SK-MEL-5 (cell line): ENCODE results near the gene NXPE2. TPM values are rescaled to one million over a fixed set of nuclear protein-coding genes. Genes with fewer than 3 reads are reported as not detected.
"Not testable (repeated sequence)": the region's sequence is repeated elsewhere in the genome, so short reads cannot be mapped to it uniquely, and the experiment has no call there.

Source experiments
- DNase-seq: peaks from one replicate; pipeline ENCODE4 v3.0.0-alpha.2; 2016; ENCODE audit warnings: low read depth, low spot score
- in situ Hi-C: cut with HindIII; loops from 2 replicates; pipeline ENCODE4 v1.10.0; 2016; ENCODE audit warnings: low sequenced_read_pairs, high pct_unique_total_duplicates, low pct_unique_long_range_greater_than_20kb
- polyA plus RNA-seq, 2 experiments: library from polyadenylated mRNA; depleted of rRNA; stranded (reverse); fragments of >200 nt; gene quantifications; 2 replicates each; pipeline ENCODE4 v1.2.3, GENCODE V29; 2015
- total RNA-seq: library from RNA; depleted of rRNA; stranded (reverse); fragments of >200 nt; shearing (Covaris generic); gene quantifications from 2 replicates; pipeline ENCODE4 v1.2.3, GENCODE V29; 2014; rRNA removed

NXPE2 gene
- total RNA-seq = not detected in 2 replicates
- polyA plus RNA-seq (2015; cell fraction: cytosol; rRNA removed) = not detected in 2 replicates
- polyA plus RNA-seq (2015; cell fraction: nucleus; rRNA removed) = not detected in 2 replicates

DNA sequence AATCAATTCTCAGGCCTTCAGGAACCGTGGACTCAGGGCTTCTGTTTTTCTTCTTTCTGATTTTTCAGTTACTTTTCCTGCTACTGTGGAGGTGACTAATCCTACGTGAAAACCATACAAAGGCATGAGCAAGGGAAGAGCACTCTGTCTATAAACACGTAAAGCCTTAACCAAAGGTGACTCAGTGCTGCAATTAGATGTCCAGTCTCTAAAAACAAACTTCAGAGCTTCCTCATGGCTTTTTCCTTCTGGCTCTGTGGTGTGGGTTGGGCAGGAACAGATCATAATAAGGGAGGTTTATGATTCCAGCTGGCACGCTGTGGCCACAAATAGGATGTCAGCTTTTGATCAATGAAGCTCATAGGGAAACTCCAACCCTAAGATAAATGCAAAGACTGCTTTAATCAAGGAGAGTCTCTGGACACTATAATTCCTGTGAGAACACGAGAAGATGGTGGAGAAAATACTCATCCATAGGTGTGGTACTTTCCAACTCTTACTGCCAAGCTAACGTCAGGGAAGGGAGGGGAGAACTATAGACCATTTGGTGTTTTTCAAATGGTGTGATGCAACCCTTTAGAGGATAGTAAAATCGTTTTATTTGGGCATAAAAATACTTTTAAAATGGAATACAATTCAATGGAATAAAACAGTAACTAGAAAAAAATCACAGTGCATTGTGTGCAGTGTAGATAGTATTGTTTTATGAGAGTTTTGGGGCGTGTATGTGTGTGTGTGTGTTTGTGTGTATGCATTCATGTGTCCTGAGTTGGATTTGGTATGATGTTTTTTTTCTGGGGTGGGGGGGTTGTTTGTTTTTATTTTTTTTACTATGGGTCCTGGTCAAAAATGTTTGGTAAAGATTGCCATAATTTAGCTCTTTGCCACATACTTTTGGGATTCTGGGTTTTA is at the start of gene NXPE2:
TSS of gene NXPE2 (plus strand) at position 403 of the 912 bp plus-strand sequence. CDS start at position 452, 49 bp downstream.
- no peak for DNase-seq
- in situ Hi-C loops = no loop called here

GRCh38 chr11:114631445-114631965 is 46.8 kb upstream of the NXPE2 start:
- DNase-seq, in situ Hi-C loops: not testable (repeated sequence)

GRCh38 chr11:114639440-114639839 is 38.9 kb upstream of the NXPE2 start:
- in situ Hi-C loops = not testable (repeated sequence)

GRCh38 chr11:114650661-114651060 is 27.7 kb upstream of the NXPE2 start:
- in situ Hi-C loops = no loop called here
- no peak for DNase-seq

More at GRCh38 chr11:114639440-114639839, 38.9 kb upstream of the NXPE2 start:
- DNase-seq = not testable (repeated sequence)

- DNase-seq = no peak
- in situ Hi-C loops = no loop called here
These were observed 27.1 kb upstream of the NXPE2 start for GRCh38 chr11:114651145-114651718.

- no peak for DNase-seq
- in situ Hi-C loops = no loop called here
These were observed 25.2 kb upstream of the NXPE2 start for GRCh38 chr11:114653148-114653547.

DNA sequence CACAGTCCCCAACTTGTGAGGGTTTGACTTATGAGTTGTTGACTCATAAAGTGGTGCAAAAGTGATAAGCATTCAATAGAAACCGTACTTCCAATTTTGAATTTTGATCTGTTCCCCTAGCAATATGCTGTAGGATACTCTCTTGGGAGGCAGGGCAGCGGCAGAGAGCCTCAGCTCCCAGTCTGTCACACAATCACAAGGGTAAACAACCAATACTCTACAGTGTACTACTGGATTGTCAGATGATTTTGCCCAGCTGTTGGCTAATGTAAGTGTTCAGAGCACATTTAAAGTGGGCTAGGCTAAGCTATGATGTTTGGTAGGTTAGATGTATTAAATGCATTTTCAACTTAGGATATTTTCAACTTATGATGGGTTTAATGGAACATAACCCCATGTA is 13.7 kb upstream of the NXPE2 start:
- in situ Hi-C loops = no loop called here

DNA sequence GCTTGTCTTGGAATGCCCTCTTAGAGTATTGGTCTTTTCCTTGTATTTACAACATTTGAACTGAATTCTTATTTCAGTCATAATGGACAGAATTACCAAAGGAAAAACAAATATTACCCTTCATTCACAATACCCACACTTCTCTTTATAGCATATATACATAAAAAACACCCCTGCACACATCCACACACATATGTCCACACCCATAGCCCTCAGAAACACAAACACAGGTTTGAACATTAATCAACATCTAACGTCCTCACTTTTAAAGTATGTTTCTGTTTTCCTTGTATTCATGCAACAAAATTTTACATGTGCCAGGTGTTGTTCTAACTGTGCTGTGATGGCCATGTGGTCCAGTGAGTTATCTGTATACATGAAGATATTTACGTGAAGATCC is 11.6 kb upstream of the NXPE2 start:
- DNase-seq = no peak
- in situ Hi-C loops = no loop called here

More for the DNA sequence above, 13.7 kb upstream of the NXPE2 start:
- DNase-seq = no peak

- no peak for DNase-seq
- in situ Hi-C loops = no loop called here
These were observed 10.2 kb upstream of the NXPE2 start for GRCh38 chr11:114668109-114668508.

DNA sequence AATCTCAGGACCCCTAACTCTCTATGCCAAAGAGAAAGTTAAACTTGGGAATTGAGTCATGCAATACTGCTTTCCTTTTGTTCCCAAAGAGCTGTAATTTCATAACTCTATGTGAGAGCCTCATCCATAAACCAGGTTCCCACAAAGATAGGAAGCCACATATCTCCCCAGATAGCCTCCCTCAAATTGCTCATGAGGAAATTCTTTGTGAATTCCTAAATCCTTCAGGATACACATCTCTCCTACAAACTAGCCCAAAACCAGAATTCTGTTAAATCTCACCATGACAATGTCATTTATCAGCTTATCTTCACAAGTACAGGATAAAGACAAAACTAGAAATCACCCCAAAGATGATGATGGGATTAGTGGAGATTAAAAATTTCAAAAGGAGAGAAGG is 4.7 kb upstream of the NXPE2 start:
- DNase-seq = no peak
- in situ Hi-C loops = no loop called here

GRCh38 chr11:114679505-114679904 is 1.2 kb downstream of the NXPE2 start:
- no peak for DNase-seq
- in situ Hi-C loops = no loop called here

GRCh38 chr11:114683007-114683406 is 4.7 kb downstream of the NXPE2 start:
- in situ Hi-C loops = no loop called here
- DNase-seq = no peak

GRCh38 chr11:114684636-114685035 is 6.3 kb downstream of the NXPE2 start:
- in situ Hi-C loops = no loop called here
- no peak for DNase-seq

GRCh38 chr11:114685097-114685496 is 6.8 kb downstream of the NXPE2 start:
- no peak for DNase-seq
- in situ Hi-C loops = no loop called here

GRCh38 chr11:114705280-114706024 is 27.1 kb downstream of the NXPE2 start:
- in situ Hi-C loops = no loop called here

GRCh38 chr11:114709960-114710359 is 31.6 kb downstream of the NXPE2 start:
- DNase-seq = no peak
- in situ Hi-C loops = no loop called here

More at GRCh38 chr11:114705280-114706024, 27.1 kb downstream of the NXPE2 start:
- no peak for DNase-seq

- DNase-seq = no peak
- in situ Hi-C loops = no loop called here
These were observed 35.4 kb downstream of the NXPE2 start for GRCh38 chr11:114713756-114714155.

DNA sequence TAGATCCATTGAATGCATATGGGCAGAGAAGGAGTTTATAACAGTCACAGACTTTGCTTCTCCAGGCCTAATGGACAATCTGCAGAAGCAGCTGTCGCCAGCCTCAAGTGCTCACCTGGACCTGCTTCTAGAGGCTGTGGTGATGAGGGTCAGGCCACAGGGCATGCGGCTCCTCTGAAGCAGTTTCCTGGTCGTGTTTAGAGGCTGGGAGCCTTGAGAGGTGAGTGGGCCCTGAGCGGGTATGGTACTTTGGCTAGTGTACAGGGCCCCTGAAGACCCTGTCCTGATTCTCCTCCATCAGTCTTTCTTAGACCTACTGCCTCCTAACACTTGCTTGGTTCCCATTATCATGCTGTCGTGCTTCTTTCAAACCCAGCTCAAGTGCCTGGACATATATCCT is 41.2 kb downstream of the NXPE2 start:
- in situ Hi-C loops = no loop called here
- DNase-seq = no peak
